Mesothelial cell of epicardium (in vitro differentiated cells): ENCODE data around the gene MANSC1. TPM values are rescaled to one million over a fixed set of nuclear protein-coding genes. Genes with fewer than 3 reads are reported as not detected.

Experiments used
- DNase-seq, 2 experiments: peaks; one replicate each; pipeline ENCODE4 v3.0.0; 2021; ENCODE audit warnings: low spot score in 2 of 2; ENCODE audit not compliant: unreplicated experiment in 2 of 2
- H3K27ac Mint-ChIP-seq: 2 replicates; pipeline ENCODE4 v1.8.0; 2021; ENCODE audit warnings: mixed read lengths
- H3K27me3 Mint-ChIP-seq: 2 replicates; pipeline ENCODE4 v1.8.0; 2021; ENCODE audit warnings: low read depth, mixed read lengths
- H3K36me3 Mint-ChIP-seq: 2 replicates; pipeline ENCODE4 v1.8.0; 2021; ENCODE audit warnings: mixed read lengths
- H3K4me1 Mint-ChIP-seq: 2 replicates; pipeline ENCODE4 v1.8.0; 2021; ENCODE audit warnings: mixed read lengths
- H3K4me3 Mint-ChIP-seq: 2 replicates; pipeline ENCODE4 v1.8.0; 2021; ENCODE audit warnings: mild to moderate bottlenecking, moderate library complexity, mixed read lengths
- H3K9me3 Mint-ChIP-seq: 2 replicates; pipeline ENCODE4 v1.8.0; 2021; ENCODE audit warnings: mixed read lengths
- total RNA-seq: library from RNA; stranded (reverse); gene quantifications from 3 replicates; pipeline ENCODE4 v1.2.1, GENCODE V29; 2021
- TF ChIP-seq, protein P1 (sequence below): fragments of 200-600 bp; sonication (generic); IDR thresholded peaks from one replicate; pipeline ENCODE4 v1.5.0; 2021; ENCODE audit warnings: antibody characterized with exemption; ENCODE audit not compliant: unreplicated experiment

MANSC1 gene
- total RNA-seq, 1 donor from 2014 or later: 16.6 TPM

DNA sequence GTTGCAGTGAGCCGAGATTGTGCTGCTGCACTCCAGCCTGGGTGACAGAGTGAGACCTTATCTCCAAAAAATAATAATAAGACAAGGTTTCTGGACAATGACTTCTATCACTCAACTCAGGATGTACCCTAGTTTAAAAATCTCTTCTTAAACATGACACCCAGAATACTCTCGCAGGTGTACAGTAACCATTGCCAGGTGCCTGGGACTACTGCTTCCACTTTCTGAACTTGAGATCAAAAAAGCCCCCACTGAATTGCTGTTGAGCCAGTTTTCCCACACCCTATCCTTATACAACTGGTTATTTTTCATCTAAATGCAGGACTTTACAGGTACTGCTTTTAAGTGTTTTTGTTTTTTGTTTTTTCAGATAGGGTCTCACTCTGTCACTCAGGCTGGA, 43.1 kb upstream of the MANSC1 start:
- Mint-ChIP-seq H3K36me3 (peaks cover 6% of the 10 kb centered on the region), H3K4me3 (no peak overlapping the region), H3K27ac (no peak overlapping the region), H3K9me3 (peaks cover 6% of the 10 kb centered on the region), H3K4me1 (peaks cover 18% of the 10 kb centered on the region), H3K27me3 (no peaks in the 10 kb centered on the region)
- no peak for DNase-seq
- TF ChIP-seq, protein P1, sequence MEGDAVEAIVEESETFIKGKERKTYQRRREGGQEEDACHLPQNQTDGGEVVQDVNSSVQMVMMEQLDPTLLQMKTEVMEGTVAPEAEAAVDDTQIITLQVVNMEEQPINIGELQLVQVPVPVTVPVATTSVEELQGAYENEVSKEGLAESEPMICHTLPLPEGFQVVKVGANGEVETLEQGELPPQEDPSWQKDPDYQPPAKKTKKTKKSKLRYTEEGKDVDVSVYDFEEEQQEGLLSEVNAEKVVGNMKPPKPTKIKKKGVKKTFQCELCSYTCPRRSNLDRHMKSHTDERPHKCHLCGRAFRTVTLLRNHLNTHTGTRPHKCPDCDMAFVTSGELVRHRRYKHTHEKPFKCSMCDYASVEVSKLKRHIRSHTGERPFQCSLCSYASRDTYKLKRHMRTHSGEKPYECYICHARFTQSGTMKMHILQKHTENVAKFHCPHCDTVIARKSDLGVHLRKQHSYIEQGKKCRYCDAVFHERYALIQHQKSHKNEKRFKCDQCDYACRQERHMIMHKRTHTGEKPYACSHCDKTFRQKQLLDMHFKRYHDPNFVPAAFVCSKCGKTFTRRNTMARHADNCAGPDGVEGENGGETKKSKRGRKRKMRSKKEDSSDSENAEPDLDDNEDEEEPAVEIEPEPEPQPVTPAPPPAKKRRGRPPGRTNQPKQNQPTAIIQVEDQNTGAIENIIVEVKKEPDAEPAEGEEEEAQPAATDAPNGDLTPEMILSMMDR: no peak

DNA sequence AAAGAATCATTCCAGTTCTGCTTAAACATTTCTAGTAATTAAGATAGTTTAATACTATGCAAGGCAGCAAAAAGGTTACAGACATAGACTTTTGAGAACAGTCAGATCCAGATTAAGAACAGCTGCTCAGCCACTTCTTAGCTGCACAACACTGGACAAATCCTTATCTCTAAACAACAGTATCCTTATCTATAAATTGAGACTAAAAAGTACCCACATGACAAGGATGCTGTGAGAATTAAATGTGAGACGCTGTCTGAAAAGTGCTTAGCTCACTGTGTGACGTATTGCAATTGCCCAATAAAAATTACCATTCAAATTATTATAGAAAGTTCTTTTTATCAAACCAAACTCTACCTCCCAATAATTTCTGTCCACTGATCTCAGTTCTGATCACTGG, 42.4 kb upstream of the MANSC1 start:
- Mint-ChIP-seq H3K4me1 (peaks cover 16% of the 10 kb centered on the region), H3K27me3 (no peaks in the 10 kb centered on the region), H3K27ac (no peak overlapping the region), H3K4me3 (no peak overlapping the region), H3K9me3 (peaks cover 6% of the 10 kb centered on the region), H3K36me3 (peaks cover 6% of the 10 kb centered on the region)
- no peak for DNase-seq
- TF ChIP-seq, protein P1: no peak

DNA sequence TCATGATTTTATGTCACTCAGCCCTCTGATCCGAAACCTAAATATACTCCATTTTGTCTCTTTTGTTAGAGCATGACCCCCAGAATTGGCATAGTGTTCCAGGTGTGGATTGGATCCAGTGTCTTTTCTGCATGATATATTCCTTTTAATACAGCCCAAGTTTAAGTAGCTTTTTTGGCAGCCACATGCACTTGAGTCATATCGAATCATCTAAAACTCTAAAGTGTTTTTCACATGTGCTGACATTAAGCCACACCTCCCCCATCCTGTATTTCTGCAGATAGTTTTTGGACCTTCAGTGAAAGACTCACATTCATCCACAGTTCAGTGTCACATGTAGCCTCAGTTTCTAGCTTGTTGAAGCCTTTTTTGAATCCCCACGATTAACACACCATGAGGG, 37.5 kb upstream of the MANSC1 start:
- H3K27ac Mint-ChIP-seq: no peak overlapping the region
- DNase-seq: no peak
- TF ChIP-seq, protein P1: no peak
- no peaks in the 10 kb centered on the region for H3K27me3 Mint-ChIP-seq
- H3K9me3 Mint-ChIP-seq: peaks cover 6% of the 10 kb centered on the region
- peaks cover 10% of the 10 kb centered on the region for H3K36me3 Mint-ChIP-seq
- peaks cover 8% of the 10 kb centered on the region for H3K4me1 Mint-ChIP-seq
- no peak overlapping the region for H3K4me3 Mint-ChIP-seq

DNA sequence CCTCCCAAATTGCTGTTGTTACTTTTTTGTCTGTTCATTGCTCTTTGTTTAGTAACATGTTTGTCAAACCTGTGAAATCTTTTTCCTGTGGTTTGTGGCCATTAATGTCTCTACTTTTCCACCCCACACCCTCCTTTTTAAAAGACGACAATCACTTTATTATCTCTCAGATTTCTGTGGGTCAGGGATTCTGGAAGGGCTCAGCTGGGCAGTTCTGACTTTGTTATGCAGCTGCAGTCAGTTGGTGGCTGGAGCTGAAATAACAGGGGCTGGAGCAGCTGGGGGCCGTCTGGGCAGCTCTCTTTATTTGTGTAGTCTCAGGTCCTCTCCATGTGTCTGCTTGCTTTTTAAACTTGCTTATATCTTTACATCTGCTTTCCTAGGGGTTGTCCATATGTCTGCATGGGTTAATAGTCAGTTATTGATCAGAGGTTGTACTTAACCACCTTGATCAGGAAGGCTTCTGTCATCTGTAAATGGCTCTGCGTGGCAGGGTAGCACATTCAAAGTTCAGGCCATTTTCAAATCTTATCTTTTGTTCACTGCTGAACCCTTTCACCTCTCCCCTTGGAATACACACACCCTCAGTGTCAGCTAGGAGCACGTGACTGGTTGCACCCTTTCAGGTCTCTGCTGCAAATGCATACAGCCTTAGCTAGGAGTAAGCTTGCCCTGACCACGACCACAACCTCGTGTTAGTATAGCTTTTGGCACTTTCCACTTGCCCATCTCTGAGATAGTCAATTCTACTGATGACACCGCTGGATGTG, 34.7 kb upstream of the MANSC1 start:
- peaks cover 9% of the 10 kb centered on the region for H3K4me1 Mint-ChIP-seq
- no peak overlapping the region for H3K27ac Mint-ChIP-seq
- H3K27me3 Mint-ChIP-seq: no peaks in the 10 kb centered on the region
- TF ChIP-seq, protein P1: no peak
- DNase-seq: no peak
- H3K4me3 Mint-ChIP-seq: no peak overlapping the region
- H3K36me3 Mint-ChIP-seq: peaks cover 15% of the 10 kb centered on the region
- H3K9me3 Mint-ChIP-seq: peaks cover 5% of the 10 kb centered on the region

DNA sequence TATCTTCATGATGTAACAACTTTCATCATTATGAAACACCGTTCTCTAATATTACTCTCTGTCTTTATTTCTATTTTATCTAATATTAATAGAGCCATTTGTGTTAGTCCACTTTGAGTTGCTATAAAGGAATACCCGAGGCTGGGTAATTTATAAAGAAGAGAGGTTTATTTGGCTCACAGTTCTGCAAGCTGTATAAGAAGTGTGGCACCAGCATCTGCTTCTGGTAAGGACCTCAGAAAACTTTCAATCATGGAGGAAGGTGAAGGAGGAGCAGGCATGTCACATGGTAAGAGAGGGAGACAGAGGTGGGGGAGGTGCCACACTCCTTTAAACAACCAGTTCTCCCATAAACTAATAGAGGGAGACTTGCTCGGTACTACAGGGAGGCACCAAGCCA, 31.9 kb upstream of the MANSC1 start:
- DNase-seq: no peak
- Mint-ChIP-seq H3K27ac (no peak overlapping the region), H3K4me3 (no peak overlapping the region)

More for the DNA sequence above, 31.9 kb upstream of the MANSC1 start:
- H3K4me1 Mint-ChIP-seq: peaks cover 5% of the 10 kb centered on the region
- peaks cover 4% of the 10 kb centered on the region for H3K9me3 Mint-ChIP-seq
- peaks cover 17% of the 10 kb centered on the region for H3K36me3 Mint-ChIP-seq
- H3K27me3 Mint-ChIP-seq: no peaks in the 10 kb centered on the region
- TF ChIP-seq, protein P1: no peak
